HL-60 (cell line): Measurements from ENCODE around the gene ICA1.

Source experiments
- DNase-seq, 2 experiments: peaks; one replicate each; pipeline ENCODE4 v3.0.0-alpha.2; 2010 to 2020; ENCODE audit warnings: low read depth in 1 of 2, low spot score in 1 of 2
- H3K27ac ChIP-seq: fragments of 250-450 bp; sonication (Bioruptor Pico); replicated peaks from 2 replicates; pipeline ENCODE4 v1.5.1; 2020; ENCODE audit warnings: mild to moderate bottlenecking, moderate library complexity
- H3K27me3 ChIP-seq: fragments of 250-450 bp; sonication (Bioruptor Pico); 2 replicates; pipeline ENCODE4 v1.5.1; 2021; ENCODE audit warnings: mild to moderate bottlenecking, moderate library complexity; ENCODE audit not compliant: insufficient read depth, poor library complexity, severe bottlenecking
- H3K4me3 ChIP-seq: replicated peaks from 2 replicates; pipeline ENCODE4 v1.5.1; 2011; ENCODE audit warnings: mild to moderate bottlenecking, control low read depth, low read length; ENCODE audit not compliant: insufficient read depth
- CTCF ChIP-seq: IDR thresholded peaks from one replicate; pipeline ENCODE4 v1.5.1; 2011; ENCODE audit warnings: low read length, control low read depth, inconsistent platforms; ENCODE audit not compliant: insufficient read depth
- GABPA ChIP-seq: IDR thresholded peaks from 2 replicates; pipeline ENCODE4 v1.6.1; 2012; ENCODE audit warnings: low read depth
- POLR2AphosphoS5 ChIP-seq: IDR thresholded peaks from 2 replicates; pipeline ENCODE4 v1.6.1; 2012; ENCODE audit warnings: low read depth
- REST ChIP-seq: IDR thresholded peaks from 2 replicates; pipeline ENCODE4 v1.6.1; 2012; ENCODE audit warnings: low read depth; ENCODE audit not compliant: insufficient replicate concordance
- SPI1 ChIP-seq: IDR thresholded peaks from 2 replicates; pipeline ENCODE4 v1.6.1; 2012; ENCODE audit warnings: low read depth, mild to moderate bottlenecking, borderline replicate concordance
- long read RNA-seq: library from polyadenylated mRNA; unstranded; transcript quantifications from one replicate; pipeline ENCODE4 v2.0.0, GENCODE V29; 2020

The ICA1 gene
- long read RNA-seq, transcript ICA1-201 (14 exons, 2,309 nt): minor isoform, 18 of 164 reads
- long read RNA-seq, transcript ICA1-206 (14 exons, 2,458 nt): major isoform, 89 of 164 reads
- long read RNA-seq, partial matches to known transcripts: 22 of 164 reads
- long read RNA-seq, other reads (novel, unspliced or antisense): 33 of 164 reads

- H3K4me3 ChIP-seq: peak within 1 kb of the TSS; percentile 79
- no peak for TF ChIP-seq POLR2AphosphoS5
- TF ChIP-seq GABPA: 0 out of 2 replicates have a peak, but pooled peaks have one; percentile 23
- H3K27me3 ChIP-seq: no peaks in the 10 kb centered on the region
- peak; percentile 16 to 61 for DNase-seq
- H3K27ac ChIP-seq: peak within 1 kb of the TSS; percentile 53
These were observed at the start of gene ICA1 for GRCh38 chr7:8261711-8262695. TSS of gene ICA1 (minus strand) at chr7:8262167. CDS start at chr7:8235926, 26,241 bp downstream.

GRCh38 chr7:8310876-8311275 lies 48.9 kb upstream of the ICA1 start:
- Histone ChIP-seq H3K27ac (no peak overlapping the region), H3K4me3 (no peak overlapping the region), H3K27me3 (no peaks in the 10 kb centered on the region)
- no peak for DNase-seq
- no peak for TF ChIP-seq CTCF

- no peak for DNase-seq
- no peak for TF ChIP-seq POLR2AphosphoS5
- TF ChIP-seq SPI1: no peak
- TF ChIP-seq REST: no peak
- no peak for TF ChIP-seq GABPA
- no peak for TF ChIP-seq CTCF
- no peak overlapping the region for H3K27ac ChIP-seq
- H3K4me3 ChIP-seq: no peak overlapping the region
- H3K27me3 ChIP-seq: no peaks in the 10 kb centered on the region
These were observed 43.8 kb upstream of the ICA1 start for GRCh38 chr7:8305625-8306388.

- no peak overlapping the region for H3K27ac ChIP-seq
- TF ChIP-seq CTCF (no peak), POLR2AphosphoS5 (no peak), SPI1 (no peak), REST (no peak), GABPA (no peak)
- no peak overlapping the region for H3K4me3 ChIP-seq
These were observed 43.1 kb upstream of the ICA1 start for GRCh38 chr7:8305104-8305503.

More at GRCh38 chr7:8305104-8305503, 43.1 kb upstream of the ICA1 start:
- no peak for DNase-seq
- no peaks in the 10 kb centered on the region for H3K27me3 ChIP-seq
